T47D (cell line): ENCODE measurements around the gene CDKN2C.
"Not testable (repeated sequence)": the region's sequence is repeated elsewhere in the genome, so short reads cannot be mapped to it uniquely, and the experiment has no call there.

Experiments used
- DNase-seq, 2 experiments: peaks; one replicate each; pipeline versions ENCODE4 v3.0.0 to v3.0.0-alpha.2; 2011 to 2012; ENCODE audit warnings: low read depth in 1 of 2, low spot score in 1 of 2
- JUND ChIP-seq: IDR thresholded peaks from 2 replicates; pipeline ENCODE4 v1.6.1; 2012; ENCODE audit warnings: low read depth
- in situ Hi-C: cut with HindIII; loops from 2 replicates; pipeline ENCODE4 v1.10.0; 2016; ENCODE audit warnings: low sequenced_read_pairs, low pct_unique_long_range_greater_than_20kb

Gene CDKN2C

DNA sequence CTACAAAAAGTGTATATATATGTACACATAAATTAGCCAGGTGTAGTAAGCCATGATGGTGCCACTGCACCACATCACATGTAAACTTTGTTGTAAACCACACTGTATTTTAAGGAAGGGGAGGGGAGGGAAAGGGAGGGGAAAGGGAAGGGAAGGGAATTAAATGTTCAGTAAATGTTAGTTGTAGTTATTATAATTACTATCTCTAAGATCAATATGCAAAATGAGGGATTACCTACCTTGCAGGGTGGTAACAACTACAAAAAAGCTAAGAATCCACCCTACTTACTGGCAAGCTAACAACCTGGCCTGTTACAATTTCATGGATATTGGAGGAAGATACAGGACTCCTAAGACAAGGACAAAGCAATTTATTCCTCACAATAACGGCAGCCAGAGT is 27.7 kb upstream of the CDKN2C start:
- in situ Hi-C loops, result no loop called here
- no peak for DNase-seq
- TF ChIP-seq JUND, result no peak

DNA sequence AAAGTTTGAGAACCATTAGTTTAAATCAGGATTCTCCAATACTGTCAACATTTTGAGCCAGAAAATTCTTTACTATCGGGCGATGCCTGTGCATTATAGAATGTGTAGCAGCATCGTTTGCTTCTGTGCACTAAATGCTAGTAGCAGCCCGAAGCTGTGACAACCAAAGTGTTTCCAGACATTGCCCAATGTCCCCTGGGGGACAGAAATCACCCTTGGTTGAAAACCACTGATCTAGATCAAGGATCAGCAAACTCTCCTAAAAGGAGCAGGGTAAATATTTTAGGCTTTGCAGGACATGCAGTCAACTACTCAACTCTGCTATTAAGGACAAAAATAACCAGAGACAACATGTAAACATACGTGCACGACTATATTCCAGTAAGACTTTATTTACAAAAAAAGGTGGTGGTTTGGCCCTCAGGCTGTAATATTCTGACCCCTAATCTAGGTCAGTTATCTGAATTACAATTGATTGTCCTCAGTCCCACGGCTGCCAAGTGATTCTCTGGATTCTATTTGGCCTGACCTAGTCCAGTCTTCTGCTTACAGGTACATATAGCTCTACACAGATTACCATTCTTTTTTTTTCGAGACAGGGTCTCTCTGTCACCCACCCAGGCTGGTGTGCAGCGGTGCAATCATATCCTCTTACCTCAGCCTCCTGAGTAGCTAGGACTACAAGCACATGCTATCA is 20.6 kb upstream of the CDKN2C start:
- DNase-seq, result no peak
- in situ Hi-C loops, result no loop called here
- TF ChIP-seq JUND, result no peak

DNA sequence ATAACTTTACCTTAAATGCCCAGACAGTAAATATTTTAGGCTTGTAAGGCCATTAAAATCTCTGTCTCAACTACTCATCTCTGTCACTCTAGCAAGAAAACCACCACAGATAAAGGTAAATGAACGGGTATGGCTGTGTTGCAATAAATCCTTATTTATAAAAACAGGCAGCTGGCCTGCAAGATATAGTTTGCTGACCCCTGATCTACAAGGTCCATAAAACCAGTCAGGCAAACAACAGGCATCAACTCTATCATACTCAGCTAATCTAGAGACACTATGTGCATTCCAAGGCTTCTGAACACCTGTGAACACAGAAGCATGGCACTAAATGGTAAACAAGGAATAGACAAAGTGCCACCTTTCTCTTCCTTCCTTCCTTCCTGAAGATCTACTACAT is 19.6 kb upstream of the CDKN2C start:
- in situ Hi-C loops, result no loop called here
- DNase-seq, result no peak
- TF ChIP-seq JUND, result no peak

DNA sequence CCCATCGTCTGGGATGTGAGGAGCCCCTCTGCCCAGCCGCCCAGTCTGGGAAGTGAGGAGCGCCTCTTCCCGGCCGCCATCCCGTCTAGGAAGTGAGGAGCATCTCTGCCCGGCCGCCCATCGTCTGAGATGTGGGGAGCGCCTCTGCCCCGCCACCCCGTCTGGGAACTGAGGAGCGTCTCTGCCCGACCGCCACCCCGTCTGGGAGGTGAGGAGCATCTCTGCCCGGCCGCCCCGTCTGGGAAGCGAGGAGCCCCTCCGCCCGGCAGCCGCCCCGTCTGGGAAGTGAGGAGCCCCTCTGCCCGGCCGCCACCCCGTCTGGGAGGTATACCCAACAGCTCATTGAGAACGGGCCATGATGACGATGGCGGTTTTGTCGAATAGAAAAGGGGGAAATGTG is 17.5 kb upstream of the CDKN2C start:
- DNase-seq, in situ Hi-C loops: not testable (repeated sequence)

DNA sequence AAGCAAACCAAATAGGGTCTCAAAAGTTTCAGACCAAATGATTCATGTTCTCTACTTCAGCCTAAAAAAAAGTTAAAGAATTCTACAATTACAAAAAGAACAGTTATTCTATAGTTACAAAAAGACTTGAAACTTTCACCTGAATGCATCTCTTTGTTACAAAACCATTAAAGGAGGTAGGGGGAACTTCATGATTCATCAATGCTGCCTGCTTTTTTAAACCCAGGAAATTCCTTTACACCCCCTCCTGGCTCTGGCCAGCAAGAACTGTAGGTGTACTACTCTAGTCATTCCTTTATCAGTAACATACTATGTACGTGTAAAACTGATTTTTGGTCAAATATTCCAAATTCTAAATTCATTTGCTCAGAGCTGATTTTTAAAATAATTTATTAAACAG is 14.9 kb upstream of the CDKN2C start:
- no peak for TF ChIP-seq JUND
- in situ Hi-C loops, result no loop called here
- no peak for DNase-seq

DNA sequence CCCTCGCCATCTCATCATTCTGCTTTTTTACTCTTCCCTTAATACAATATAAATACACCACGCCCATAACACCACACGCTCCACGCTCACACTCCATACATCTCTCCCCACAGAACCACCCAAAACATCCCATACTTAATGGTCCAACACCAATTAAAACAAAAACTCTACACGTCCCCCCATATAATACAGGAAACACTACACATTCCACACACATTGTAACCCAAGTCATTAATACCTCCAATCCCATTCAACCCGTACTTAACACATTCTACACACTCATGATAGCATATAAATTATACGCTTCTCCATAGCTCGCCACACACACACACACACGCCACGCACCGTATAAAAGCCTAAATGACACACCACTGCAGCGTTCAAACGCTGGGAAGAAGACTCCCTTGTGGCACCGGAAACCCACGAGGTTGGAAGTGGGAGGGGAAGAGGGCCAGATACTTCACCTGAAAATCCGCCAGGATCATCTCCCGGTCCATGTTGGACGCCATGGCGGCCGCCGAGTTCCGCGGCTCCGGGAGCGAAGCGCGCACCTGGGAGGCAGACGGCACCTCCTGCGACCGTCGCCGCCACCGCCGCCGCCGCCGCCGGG is 10.6 kb upstream of the CDKN2C start:
- in situ Hi-C loops, result no loop called here

DNA sequence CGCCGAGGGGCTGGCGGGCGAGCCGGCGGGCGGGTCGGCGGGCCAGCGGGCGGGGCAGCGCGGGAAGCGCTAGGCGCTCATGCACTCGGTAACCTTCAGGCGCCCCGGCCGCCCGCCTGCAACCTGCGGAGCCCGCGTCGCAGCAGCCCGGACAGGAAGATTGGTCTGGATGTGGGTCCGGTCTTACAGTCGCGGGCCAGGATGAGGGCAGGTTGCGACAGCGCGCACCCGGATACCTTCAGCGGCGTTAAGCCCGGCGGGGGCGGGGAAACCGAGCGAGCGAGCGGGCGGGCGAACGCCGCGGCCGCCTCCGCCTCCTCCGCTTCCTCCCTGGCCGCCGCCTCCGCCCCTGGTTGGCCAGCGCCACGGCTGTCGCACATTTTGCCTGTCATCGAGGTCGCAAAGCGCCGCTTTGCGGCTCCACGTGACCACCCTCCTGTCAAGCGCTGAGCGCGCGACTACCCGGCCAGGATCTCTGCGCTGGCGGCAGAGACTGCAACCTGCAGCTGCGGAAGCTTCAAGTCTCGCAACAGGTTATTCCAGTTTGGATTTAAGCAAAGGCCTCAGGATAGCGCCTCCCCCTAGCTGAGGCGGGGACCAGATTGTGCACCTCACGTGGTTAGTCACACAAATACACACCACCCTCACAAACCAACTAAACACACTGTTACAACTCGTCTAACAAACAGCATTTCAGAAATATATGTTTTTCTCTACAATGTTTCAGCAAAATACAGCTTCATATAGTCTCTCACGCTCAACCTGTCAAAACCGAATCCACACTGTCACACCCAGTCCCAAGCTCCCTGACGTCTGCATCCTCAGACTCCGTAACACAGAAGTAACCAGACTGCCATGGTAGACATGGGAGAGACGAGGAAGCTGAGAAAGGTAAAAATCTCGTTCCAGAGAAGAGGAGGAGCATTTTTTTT is 9.9 kb upstream of the CDKN2C start, which contains the start of gene FAF1:
Gene FAF1 (minus strand): TSS at position 355 of the 932 bp plus-strand sequence. CDS start 456 bp downstream, outside the sequence.
- in situ Hi-C loops, result no loop called here
- peak; percentile 91 to 99 for DNase-seq
- TF ChIP-seq JUND, result no peak

More for the DNA sequence above, 10.6 kb upstream of the CDKN2C start:
- DNase-seq, result peak in 1 of 2 experiments; percentile 60
- TF ChIP-seq JUND, result no peak

DNA sequence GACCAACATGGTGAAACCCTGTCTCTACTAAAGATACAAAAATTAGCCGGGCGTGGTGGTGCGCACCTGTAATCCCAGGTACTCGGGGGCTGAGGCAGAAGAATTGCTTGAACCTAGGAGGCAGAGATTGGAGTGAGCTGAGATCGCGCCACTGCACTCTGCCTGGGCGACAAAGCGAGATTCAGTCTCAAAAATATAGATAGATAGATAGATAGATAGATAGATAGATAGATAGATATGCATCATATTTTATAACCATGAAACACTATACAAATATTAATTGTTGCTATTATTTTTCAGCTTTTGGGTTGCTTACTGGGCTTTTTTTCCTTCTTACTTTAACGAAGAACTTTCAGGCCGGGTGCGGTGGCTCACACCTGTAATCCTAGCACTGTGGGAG is 5.2 kb upstream of the CDKN2C start:
- DNase-seq, result no peak
- in situ Hi-C loops, result no loop called here
- TF ChIP-seq JUND, result no peak

DNA sequence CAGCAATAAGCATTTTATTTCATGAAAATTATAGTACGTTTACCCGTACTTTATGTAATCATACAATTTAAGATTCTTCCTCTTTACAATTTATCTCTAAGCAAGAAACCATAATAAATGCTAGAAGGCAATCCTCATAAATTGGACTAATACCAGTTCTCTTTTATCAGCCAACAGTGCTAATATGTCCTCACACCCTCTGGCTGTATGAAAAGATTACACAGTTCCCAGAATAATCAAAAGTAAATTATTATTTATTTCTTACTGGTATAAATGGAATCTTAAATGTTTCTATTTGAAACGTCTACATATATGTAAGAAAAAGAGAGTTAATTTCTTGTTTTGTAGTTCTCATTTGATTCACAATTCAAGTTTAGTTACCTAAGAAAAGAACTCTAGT is 3.1 kb upstream of the CDKN2C start:
- in situ Hi-C loops, result no loop called here
- no peak for DNase-seq

DNA sequence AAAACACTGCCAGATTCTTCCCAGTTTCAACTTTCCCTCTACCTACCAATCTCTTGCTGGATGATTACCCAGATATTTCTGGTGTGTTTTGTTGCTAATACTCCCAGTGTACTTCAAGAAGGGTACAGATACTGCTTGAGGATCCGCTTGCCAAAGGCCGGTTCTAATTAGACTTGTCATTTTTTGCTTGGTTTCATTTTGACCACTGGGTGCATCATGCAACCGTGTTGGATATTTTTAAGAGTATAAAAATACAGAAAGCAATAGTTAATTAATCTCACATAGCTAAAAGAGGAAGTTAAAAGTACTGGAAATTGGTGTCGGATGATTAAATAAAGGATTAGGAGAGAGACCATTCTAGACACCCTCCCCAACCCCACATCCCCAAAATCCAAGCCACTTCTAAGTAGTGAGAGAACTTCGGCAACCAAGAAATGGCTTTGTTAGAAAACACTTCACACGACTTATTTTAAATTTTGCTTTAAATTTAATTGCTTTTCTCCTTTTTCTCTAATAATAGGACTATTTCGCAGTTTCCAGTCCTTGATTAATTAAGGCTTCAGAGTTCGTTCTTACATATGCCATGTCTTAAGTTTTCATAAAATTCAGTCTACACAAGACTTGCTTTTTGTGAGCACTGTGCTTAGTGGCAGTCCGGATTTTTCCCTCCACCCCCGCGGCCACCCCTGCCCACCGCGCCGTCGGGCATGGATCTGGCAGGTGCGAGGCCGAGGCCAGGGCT is 2.5 kb upstream of the CDKN2C start:
- no peak for DNase-seq
- no peak for TF ChIP-seq JUND
- in situ Hi-C loops, result no loop called here

More for the DNA sequence above, 3.1 kb upstream of the CDKN2C start:
- no peak for TF ChIP-seq JUND

DNA sequence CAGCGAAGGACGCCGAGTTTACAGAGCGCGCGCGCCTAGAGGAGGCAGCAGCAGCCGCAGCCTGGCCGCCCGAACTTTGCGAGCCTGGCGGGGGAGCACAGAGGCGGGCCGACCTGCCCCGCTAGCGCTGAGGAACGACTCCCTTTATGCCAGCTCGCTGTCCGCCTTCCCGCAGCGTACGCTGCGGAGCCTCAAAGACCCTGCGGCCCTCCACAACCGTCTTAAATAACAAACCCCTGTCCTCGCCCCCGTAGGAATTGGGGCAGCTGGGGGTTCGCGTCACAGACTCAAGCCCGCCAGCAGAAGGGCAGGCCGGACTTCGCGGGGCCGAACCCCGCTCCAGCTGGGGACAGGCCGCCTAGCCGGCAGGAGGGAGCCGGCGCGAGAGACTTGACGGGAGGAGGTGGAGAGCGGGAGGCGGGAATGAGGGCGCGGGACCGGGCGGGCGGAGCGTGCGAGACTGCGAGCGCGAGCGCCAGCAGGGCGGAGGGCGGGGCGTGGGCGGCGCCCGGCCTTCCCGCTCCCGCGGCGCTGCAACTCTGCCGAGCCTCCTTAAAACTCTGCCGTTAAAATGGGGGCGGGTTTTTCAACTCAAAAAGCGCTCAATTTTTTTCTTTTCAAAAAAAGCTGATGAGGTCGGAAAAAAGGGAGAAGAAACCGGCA is 1.8 kb upstream of the CDKN2C start:
- TF ChIP-seq JUND, result no peak
- in situ Hi-C loops, result no loop called here

More for the DNA sequence above, 1.8 kb upstream of the CDKN2C start:
- peak; percentile 79 to 93 for DNase-seq
